Activated CD8-positive, alpha-beta T cell treated with anti-CD3 and anti-CD28 coated beads for 36 hours (primary cell): ENCODE measurements around the gene YY2. TPM values are rescaled to one million over a fixed set of nuclear protein-coding genes. Genes with fewer than 3 reads are reported as not detected.
A peak's percentile ranks its signal among the peaks of the same experiment; 100 is the strongest.

Experiments
- ATAC-seq: fragments of 200-7000 bp; cut with Tn5 transposase; one replicate; pipeline ENCODE4 v1.10.0; 2021; ENCODE audit warnings: mild to moderate bottlenecking, moderate library complexity
- CTCF ChIA-PET: fragments of 350-600 bp; sonication (Branson Sonifier 250); formaldehyde crosslinking; loops from one replicate; lab custom pipeline; 2021; ENCODE audit warnings: antibody characterized with exemption; lab: Charles Lee
- POLR2A ChIA-PET: fragments of 350-600 bp; sonication (Branson Sonifier 250); formaldehyde crosslinking; loops from one replicate; lab custom pipeline; 2021; ENCODE audit warnings: antibody characterized with exemption; lab: Charles Lee
- DNase-seq: peaks from one replicate; pipeline ENCODE4 v3.0.0-alpha.2; 2020
- H3K27ac Mint-ChIP-seq: one replicate; pipeline ENCODE4 v1.8.0; 2021; ENCODE audit warnings: mild to moderate bottlenecking, mixed read lengths
- H3K27me3 Mint-ChIP-seq: one replicate; pipeline ENCODE4 v1.8.0; 2021; ENCODE audit warnings: mixed read lengths
- H3K36me3 Mint-ChIP-seq: one replicate; pipeline ENCODE4 v1.8.0; 2021; ENCODE audit warnings: low read depth, mixed read lengths
- H3K4me1 Mint-ChIP-seq: one replicate; pipeline ENCODE4 v1.8.0; 2021; ENCODE audit warnings: low read depth, mixed read lengths
- H3K4me3 Mint-ChIP-seq: one replicate; pipeline ENCODE4 v1.8.0; 2021; ENCODE audit warnings: mild to moderate bottlenecking, moderate library complexity, mixed read lengths
- H3K9me3 Mint-ChIP-seq: one replicate; pipeline ENCODE4 v1.8.0; 2021; ENCODE audit warnings: mixed read lengths
- intact Hi-C: fragments of 100-400 bp; cut with micrococcal nuclease; formaldehyde crosslinking; loops from one replicate; pipeline ENCODE4 v1.10.0; 2022
- total RNA-seq, 2 experiments: library from RNA; stranded (reverse); gene quantifications; one replicate each; pipeline ENCODE4 v1.2.3, GENCODE V29; 2021
- TF ChIP-seq, protein P1 (sequence below): fragments of 200-600 bp; IDR thresholded peaks from one replicate; pipeline ENCODE4 v1.8.0; 2022; ENCODE audit warnings: antibody characterized with exemption, mild to moderate bottlenecking

Gene YY2
- total RNA-seq, 2 experiments from 2014 or later = 2.0 to 2.3 TPM

DNA sequence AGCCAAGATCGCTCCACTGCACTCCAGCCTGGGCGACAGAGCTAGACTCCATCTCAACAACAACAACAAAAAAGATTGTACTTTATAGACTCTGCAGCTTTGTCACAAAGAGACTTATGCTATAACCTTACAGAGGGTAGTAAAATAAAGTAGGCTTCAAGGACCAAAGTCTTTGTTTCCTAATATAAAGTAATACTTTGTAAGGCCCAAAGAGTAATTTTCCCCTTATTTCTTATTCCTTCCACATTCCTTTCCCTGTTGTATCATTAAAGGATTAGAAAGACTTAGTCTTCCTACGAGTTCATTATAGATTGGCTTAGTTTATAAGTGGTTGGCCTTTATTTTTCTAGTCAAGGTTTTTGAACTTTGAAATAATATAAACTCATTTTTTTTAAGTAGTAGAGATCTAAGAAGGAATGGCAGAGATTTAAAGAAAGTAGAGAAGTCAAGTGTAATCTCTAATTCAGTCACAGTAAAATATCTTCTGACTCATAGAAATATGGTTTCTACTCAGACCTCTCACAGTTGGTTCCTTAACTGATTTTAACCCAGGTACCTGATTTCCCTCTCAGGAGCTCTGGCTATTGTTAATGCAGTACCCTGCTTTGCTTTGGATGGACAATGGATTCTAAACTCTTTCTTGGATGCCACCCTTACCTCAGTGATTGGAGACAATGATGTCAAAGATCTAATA is 26.2 kb downstream of the YY2 start:
- DNase-seq (no peak), ATAC-seq (no peak)
- CTCF ChIA-PET = no interaction called here
- H3K9me3 Mint-ChIP-seq = no peaks in the 10 kb centered on the region
- intact Hi-C loops = no loop called here
- no peak overlapping the region for H3K27ac Mint-ChIP-seq
- no peaks in the 10 kb centered on the region for H3K27me3 Mint-ChIP-seq
- no peaks in the 10 kb centered on the region for H3K4me1 Mint-ChIP-seq
- POLR2A ChIA-PET = no interaction called here
- H3K36me3 Mint-ChIP-seq = peaks cover 8% of the 10 kb centered on the region
- TF ChIP-seq, protein P1, sequence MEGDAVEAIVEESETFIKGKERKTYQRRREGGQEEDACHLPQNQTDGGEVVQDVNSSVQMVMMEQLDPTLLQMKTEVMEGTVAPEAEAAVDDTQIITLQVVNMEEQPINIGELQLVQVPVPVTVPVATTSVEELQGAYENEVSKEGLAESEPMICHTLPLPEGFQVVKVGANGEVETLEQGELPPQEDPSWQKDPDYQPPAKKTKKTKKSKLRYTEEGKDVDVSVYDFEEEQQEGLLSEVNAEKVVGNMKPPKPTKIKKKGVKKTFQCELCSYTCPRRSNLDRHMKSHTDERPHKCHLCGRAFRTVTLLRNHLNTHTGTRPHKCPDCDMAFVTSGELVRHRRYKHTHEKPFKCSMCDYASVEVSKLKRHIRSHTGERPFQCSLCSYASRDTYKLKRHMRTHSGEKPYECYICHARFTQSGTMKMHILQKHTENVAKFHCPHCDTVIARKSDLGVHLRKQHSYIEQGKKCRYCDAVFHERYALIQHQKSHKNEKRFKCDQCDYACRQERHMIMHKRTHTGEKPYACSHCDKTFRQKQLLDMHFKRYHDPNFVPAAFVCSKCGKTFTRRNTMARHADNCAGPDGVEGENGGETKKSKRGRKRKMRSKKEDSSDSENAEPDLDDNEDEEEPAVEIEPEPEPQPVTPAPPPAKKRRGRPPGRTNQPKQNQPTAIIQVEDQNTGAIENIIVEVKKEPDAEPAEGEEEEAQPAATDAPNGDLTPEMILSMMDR = no peak
- H3K4me3 Mint-ChIP-seq = no peak overlapping the region

GRCh38 chrX:21883258-21883657 is 27.5 kb downstream of the YY2 start:
- no peak for ATAC-seq
- Mint-ChIP-seq H3K9me3 (no peaks in the 10 kb centered on the region), H3K36me3 (peaks cover 8% of the 10 kb centered on the region), H3K27ac (peak overlapping the region; percentile 15), H3K27me3 (no peaks in the 10 kb centered on the region), H3K4me1 (no peaks in the 10 kb centered on the region), H3K4me3 (no peak overlapping the region)
- ChIA-PET CTCF (interaction anchor here (1.0 kb wide), 1 partner anchor 102 kb away, joined by 3 read pairs; no protein-coding TSS in a partner anchor), POLR2A (no interaction called here)
- no peak for DNase-seq
- TF ChIP-seq, protein P1 = no peak
- intact Hi-C loops = no loop called here

- H3K4me3 Mint-ChIP-seq = no peak overlapping the region
- ChIA-PET POLR2A (no interaction called here), CTCF (no interaction called here)
- DNase-seq = no peak
- intact Hi-C loops = no loop called here
- TF ChIP-seq, protein P1 = no peak
- H3K27ac Mint-ChIP-seq = no peak overlapping the region
- H3K36me3 Mint-ChIP-seq = peaks cover 4% of the 10 kb centered on the region
- H3K9me3 Mint-ChIP-seq = no peaks in the 10 kb centered on the region
- no peak for ATAC-seq
- H3K27me3 Mint-ChIP-seq = no peaks in the 10 kb centered on the region
- no peaks in the 10 kb centered on the region for H3K4me1 Mint-ChIP-seq
These were observed 29.8 kb downstream of the YY2 start for GRCh38 chrX:21885568-21885967.

- Mint-ChIP-seq H3K36me3 (no peaks in the 10 kb centered on the region), H3K4me1 (no peaks in the 10 kb centered on the region), H3K4me3 (no peak overlapping the region), H3K27ac (no peak overlapping the region), H3K9me3 (no peaks in the 10 kb centered on the region), H3K27me3 (no peaks in the 10 kb centered on the region)
- no peak for DNase-seq
- TF ChIP-seq, protein P1 = no peak
- no peak for ATAC-seq
- ChIA-PET CTCF (no interaction called here), POLR2A (no interaction called here)
- intact Hi-C loops = no loop called here
These were observed 49.5 kb downstream of the YY2 start for GRCh38 chrX:21905313-21905712.

DNA sequence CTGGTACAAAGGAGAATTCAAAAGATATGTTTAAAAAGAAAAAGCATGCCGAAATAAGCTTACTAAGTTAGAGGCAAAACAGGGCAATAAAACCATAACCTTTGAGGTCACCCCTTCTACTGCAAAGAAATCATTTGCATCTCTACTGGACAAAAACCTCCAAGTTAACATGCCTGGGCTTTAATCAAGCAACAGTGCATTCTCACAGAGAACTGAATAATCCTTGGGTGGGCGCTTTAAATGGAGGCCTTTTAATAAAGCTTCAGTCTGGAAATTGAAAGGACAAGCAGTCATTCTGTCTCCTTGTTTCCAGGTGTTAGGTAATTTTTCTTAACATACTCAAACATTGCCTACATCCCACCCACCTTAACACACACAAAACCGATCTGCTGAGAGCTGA is 50.2 kb downstream of the YY2 start:
- no peaks in the 10 kb centered on the region for H3K27me3 Mint-ChIP-seq

More for the DNA sequence above, 50.2 kb downstream of the YY2 start:
- H3K4me1 Mint-ChIP-seq = no peaks in the 10 kb centered on the region
- no peak overlapping the region for H3K27ac Mint-ChIP-seq
- H3K9me3 Mint-ChIP-seq = no peaks in the 10 kb centered on the region
- no peak overlapping the region for H3K4me3 Mint-ChIP-seq
- ChIA-PET POLR2A (no interaction called here), CTCF (no interaction called here)
- TF ChIP-seq, protein P1 = no peak
- no peak for ATAC-seq
- DNase-seq = no peak
- intact Hi-C loops = no loop called here
- no peaks in the 10 kb centered on the region for H3K36me3 Mint-ChIP-seq
